ENCODE measurements around the gene DDX39B. TPM values are rescaled to one million over a fixed set of nuclear protein-coding genes. Genes with fewer than 3 reads are reported as not detected.

The DDX39B gene
- total and polyA plus RNA-seq, 2 of the 8 experiments (the other 6 are each of a cell fraction or from before 2014, with no cell fraction given), result 780 to 1,164 TPM

DNA sequence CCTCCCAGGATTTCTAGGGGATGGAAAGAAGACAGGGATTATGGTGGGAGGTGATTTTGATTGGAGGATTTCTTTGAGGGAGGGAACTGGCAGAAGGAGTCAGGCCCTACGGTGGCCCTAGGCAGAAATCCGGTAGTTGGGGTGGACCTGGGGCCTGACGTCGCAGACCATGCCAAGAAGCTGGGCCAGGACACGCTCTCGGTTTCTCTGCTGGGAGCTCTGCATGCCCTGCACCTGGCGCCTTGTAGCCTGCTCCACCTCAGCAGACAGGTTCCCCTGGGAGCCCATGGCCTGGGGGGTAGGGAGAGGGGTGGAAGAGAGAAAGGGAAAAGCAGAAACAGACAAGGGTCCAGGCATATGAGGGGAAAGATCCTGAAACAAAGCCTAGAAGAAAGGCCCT lies 3.5 kb upstream of the DDX39B start (continued):
- TF ChIP-seq, protein P1, sequence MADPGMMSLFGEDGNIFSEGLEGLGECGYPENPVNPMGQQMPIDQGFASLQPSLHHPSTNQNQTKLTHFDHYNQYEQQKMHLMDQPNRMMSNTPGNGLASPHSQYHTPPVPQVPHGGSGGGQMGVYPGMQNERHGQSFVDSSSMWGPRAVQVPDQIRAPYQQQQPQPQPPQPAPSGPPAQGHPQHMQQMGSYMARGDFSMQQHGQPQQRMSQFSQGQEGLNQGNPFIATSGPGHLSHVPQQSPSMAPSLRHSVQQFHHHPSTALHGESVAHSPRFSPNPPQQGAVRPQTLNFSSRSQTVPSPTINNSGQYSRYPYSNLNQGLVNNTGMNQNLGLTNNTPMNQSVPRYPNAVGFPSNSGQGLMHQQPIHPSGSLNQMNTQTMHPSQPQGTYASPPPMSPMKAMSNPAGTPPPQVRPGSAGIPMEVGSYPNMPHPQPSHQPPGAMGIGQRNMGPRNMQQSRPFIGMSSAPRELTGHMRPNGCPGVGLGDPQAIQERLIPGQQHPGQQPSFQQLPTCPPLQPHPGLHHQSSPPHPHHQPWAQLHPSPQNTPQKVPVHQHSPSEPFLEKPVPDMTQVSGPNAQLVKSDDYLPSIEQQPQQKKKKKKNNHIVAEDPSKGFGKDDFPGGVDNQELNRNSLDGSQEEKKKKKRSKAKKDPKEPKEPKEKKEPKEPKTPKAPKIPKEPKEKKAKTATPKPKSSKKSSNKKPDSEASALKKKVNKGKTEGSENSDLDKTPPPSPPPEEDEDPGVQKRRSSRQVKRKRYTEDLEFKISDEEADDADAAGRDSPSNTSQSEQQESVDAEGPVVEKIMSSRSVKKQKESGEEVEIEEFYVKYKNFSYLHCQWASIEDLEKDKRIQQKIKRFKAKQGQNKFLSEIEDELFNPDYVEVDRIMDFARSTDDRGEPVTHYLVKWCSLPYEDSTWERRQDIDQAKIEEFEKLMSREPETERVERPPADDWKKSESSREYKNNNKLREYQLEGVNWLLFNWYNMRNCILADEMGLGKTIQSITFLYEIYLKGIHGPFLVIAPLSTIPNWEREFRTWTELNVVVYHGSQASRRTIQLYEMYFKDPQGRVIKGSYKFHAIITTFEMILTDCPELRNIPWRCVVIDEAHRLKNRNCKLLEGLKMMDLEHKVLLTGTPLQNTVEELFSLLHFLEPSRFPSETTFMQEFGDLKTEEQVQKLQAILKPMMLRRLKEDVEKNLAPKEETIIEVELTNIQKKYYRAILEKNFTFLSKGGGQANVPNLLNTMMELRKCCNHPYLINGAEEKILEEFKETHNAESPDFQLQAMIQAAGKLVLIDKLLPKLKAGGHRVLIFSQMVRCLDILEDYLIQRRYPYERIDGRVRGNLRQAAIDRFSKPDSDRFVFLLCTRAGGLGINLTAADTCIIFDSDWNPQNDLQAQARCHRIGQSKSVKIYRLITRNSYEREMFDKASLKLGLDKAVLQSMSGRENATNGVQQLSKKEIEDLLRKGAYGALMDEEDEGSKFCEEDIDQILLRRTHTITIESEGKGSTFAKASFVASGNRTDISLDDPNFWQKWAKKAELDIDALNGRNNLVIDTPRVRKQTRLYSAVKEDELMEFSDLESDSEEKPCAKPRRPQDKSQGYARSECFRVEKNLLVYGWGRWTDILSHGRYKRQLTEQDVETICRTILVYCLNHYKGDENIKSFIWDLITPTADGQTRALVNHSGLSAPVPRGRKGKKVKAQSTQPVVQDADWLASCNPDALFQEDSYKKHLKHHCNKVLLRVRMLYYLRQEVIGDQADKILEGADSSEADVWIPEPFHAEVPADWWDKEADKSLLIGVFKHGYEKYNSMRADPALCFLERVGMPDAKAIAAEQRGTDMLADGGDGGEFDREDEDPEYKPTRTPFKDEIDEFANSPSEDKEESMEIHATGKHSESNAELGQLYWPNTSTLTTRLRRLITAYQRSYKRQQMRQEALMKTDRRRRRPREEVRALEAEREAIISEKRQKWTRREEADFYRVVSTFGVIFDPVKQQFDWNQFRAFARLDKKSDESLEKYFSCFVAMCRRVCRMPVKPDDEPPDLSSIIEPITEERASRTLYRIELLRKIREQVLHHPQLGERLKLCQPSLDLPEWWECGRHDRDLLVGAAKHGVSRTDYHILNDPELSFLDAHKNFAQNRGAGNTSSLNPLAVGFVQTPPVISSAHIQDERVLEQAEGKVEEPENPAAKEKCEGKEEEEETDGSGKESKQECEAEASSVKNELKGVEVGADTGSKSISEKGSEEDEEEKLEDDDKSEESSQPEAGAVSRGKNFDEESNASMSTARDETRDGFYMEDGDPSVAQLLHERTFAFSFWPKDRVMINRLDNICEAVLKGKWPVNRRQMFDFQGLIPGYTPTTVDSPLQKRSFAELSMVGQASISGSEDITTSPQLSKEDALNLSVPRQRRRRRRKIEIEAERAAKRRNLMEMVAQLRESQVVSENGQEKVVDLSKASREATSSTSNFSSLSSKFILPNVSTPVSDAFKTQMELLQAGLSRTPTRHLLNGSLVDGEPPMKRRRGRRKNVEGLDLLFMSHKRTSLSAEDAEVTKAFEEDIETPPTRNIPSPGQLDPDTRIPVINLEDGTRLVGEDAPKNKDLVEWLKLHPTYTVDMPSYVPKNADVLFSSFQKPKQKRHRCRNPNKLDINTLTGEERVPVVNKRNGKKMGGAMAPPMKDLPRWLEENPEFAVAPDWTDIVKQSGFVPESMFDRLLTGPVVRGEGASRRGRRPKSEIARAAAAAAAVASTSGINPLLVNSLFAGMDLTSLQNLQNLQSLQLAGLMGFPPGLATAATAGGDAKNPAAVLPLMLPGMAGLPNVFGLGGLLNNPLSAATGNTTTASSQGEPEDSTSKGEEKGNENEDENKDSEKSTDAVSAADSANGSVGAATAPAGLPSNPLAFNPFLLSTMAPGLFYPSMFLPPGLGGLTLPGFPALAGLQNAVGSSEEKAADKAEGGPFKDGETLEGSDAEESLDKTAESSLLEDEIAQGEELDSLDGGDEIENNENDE (IDR thresholded peaks at IDR 0.05; ENCODE audit: insufficient replicate concordance, low read length), result no peak
- no peak for TF ChIP-seq RXRA (IDR thresholded peaks at IDR 0.05; ENCODE audit: insufficient read depth, low read depth, low read length)
- TF ChIP-seq NRF1 (IDR thresholded peaks at IDR 0.05; ENCODE audit: low read depth, low read length), result no peak

Data from H1 (cell line).